Astrocyte of the hippocampus (primary cell): ENCODE measurements around the gene RUNX1.

Source experiments
- DNase-seq: peaks from one replicate; pipeline ENCODE4 v3.0.0; 2011; ENCODE audit warnings: low read depth, low spot score

RUNX1 gene

DNA sequence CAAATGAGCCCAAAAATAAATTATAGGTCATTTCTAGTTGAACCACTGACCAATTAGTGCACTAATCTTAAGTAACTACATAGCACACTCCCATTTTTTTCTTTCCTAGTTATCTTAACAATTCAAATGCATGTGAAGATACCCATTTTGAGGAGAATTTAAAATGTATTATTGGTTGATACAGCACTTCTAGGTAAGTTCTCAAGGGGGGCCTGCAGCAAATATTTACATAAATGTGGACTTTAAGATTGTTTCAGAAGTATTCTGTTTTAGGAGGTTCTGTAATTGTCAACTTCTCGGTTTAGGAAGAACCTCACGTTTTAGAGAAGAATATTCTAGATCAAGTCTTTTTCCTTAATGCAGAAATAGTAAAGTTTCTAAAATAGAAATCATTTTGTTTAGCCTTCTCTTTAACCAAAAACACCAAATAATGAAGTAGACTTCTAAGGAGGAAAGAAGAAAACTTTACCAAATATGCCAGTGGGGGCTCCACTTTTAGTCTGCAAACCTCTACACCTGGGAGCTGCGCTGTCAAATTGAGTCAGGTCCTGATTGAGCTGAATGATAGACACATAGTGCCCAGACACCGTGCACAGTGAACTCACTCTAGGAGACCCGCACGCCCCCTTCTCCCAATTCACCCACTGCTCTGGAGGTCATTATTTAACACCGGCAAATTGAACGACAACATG is 144.4 kb downstream of the RUNX1 start:
- DNase-seq, result no peak

DNA sequence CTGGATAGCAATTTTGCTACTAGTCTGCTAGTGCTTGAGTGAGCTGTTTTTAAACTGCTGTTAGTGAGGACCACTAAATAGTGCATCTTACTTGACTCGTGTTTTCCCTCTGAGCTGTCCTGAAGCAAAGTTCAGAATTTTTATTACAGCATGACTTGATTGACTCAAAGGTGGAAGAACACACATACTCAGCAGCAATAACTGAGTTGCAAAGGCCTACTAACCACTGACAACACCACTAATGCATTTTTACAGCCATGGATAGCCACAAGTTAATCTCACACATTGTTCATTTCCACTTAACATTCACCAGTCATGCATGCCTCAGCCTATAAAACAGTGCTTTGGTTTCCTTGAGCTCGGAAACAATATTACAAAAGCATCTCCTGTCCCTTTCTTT is 148.7 kb downstream of the RUNX1 start:
- DNase-seq, result peak; percentile 77

DNA sequence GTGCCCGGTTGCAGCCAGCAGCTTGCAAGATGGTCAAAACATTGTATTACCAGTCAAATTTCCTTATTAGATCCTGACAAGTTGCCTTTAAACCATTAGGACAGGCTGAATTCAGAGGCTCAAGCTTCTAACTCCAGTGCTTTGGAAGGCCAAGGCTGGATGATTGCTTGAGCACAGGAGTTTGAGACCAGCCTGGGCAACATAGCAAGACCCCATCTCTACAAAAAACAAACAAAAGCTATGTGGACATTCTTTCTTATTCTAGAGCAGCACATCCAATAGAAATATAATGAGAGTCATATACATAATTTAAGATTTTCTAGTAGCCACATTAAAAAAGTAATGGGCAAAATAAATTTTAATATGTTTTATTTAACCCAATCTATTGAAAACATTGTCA is 149.3 kb downstream of the RUNX1 start:
- no peak for DNase-seq

DNA sequence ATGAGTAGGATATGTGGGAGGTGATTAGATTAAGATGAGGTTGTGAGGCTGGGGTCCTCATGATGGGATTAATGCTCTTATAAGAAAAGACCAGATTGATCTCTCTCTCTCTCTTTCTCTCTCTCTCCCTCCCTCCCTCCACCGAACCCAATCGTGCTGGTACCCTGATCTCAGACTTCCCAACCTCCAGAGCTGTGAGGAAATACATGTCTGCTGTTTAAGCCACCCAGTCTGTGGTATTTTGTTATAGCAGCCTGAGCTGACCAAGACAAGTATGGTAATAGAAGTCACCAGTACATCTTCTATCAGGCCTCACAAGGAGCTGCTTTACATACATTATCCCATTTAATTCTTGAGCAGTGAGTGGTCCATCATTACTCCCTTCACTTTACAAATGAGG is 149.8 kb downstream of the RUNX1 start:
- DNase-seq, result no peak

DNA sequence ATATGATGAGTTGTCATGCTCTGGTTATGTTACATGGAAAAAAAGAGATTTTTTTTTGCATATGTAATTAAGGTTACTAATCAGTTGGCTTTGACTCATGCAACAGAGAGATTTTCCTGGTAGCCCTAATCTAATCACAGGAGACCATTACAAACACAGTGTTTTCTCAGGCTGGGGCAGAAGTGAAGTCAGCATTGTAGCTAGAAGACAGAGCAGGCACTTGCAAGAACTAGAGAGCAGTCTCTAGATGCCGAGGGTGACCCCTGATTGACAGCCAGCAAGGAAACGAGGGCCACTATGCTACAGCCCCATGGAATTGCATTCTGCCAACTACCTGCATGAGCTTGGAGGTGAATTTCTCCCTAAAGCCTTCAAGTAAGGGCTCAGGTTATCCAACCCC is 151.3 kb downstream of the RUNX1 start:
- no peak for DNase-seq

DNA sequence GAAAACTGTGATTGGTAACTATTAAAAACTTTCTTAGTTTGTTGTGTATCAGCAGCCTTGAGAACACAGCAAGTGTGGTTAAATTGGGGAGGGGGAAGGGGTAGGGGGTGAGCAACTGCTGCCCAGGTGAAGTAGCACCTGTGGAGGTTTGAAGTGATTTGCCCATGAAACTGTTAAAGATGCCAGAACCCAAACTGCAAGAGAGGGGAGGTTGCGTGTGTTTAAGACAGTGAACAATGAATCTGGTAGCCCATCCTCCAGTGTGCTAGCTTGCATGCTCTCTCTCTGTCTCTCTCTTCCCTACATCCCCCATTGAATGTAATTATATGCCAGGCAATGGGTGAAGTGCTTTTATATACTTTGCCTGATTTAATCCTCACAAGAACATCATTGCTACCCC is 154.7 kb downstream of the RUNX1 start:
- no peak for DNase-seq

DNA sequence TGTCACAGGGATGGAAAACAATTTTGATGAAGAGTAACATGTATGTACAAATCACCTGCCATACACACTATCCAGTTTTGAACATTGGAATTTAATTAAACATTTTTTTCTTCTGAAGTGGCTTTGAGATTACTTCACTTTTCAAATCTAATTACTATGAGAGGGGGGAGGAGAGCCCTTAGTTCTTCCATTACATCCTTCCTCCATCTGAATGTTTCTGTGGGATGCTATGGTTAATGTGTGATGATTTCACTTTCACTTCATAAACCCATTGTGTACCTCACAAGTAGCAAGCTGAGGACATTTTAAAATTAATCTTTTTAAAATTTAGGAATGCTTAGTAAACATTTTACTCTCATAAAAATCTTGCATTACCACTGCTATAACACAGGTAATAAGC is 156.9 kb downstream of the RUNX1 start:
- peak; percentile 34 for DNase-seq

DNA sequence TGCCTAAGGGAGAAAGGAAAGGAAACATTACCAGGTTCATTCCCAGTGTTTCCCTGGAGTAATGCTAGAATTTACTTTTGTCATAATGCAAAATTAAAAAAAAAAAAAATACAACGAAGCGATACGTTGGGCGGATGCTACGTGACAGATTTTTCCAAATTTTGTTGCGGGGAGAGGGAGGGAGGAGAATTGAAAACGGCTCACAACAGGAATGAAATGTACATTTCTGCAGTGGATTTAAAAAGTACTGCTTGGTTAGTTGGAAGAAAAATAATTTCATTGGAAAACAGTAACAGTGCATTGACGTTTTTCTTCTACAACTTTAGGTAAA is 157.5 kb downstream of the RUNX1 start:
- no peak for DNase-seq

DNA sequence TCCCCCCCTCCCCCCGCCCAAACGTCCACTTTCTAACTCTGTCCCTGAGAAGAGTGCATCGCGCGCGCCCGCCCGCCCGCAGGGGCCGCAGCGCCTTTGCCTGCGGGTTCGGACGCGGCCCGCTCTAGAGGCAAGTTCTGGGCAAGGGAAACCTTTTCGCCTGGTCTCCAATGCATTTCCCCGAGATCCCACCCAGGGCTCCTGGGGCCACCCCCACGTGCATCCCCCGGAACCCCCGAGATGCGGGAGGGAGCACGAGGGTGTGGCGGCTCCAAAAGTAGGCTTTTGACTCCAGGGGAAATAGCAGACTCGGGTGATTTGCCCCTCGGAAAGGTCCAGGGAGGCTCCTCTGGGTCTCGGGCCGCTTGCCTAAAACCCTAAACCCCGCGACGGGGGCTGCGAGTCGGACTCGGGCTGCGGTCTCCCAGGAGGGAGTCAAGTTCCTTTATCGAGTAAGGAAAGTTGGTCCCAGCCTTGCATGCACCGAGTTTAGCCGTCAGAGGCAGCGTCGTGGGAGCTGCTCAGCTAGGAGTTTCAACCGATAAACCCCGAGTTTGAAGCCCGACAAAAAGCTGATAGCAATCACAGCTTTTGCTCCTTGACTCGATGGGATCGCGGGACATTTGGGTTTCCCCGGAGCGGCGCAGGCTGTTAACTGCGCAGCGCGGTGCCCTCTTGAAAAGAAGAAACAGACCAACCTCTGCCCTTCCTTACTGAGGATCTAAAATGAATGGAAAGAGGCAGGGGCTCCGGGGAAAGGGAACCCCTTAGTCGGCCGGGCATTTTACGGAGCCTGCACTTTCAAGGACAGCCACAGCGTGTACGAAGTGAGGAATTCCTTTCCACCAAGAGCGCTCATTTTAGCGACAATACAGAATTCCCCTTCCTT is 158.1 kb downstream of the RUNX1 start:
- peak; percentile 71 for DNase-seq

DNA sequence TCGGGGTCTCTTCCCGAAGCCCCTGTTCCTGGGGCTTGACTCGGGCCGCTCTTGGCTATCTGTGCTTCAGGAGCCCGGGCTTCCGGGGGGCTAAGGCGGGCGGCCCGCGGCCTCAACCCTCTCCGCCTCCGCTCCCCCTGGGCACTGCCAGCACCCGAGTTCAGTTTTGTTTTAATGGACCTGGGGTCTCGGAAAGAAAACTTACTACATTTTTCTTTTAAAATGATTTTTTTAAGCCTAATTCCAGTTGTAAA is 158.7 kb downstream of the RUNX1 start:
- DNase-seq, result no peak

DNA sequence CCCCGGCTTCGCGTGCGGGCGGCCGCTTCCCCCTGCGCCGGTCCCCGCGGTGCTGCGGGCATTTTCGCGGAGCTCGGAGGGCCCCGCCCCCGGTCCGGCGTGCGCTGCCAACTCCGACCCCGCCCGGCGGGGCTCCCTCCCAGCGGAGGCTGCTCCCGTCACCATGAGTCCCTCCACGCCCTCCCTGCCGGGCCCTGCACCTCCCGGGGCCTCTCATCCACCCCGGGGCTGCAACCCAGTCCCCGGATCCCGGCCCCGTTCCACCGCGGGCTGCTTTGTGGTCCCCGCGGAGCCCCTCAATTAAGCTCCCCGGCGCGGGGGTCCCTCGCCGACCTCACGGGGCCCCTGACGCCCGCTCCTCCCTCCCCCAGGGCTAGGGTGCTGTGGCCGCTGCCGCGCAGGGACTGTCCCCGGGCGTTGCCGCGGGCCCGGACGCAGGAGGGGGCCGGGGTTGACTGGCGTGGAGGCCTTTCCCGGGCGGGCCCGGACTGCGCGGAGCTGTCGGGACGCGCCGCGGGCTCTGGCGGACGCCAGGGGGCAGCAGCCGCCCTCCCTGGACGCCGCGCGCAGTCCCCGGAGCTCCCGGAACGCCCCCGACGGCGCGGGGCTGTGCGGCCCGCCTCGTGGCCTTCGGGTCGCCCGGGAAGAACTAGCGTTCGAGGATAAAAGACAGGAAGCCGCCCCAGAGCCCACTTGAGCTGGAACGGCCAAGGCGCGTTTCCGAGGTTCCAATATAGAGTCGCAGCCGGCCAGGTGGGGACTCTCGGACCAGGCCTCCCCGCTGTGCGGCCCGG is 159.2 kb downstream of the RUNX1 start:
- peak; percentile 95 for DNase-seq

DNA sequence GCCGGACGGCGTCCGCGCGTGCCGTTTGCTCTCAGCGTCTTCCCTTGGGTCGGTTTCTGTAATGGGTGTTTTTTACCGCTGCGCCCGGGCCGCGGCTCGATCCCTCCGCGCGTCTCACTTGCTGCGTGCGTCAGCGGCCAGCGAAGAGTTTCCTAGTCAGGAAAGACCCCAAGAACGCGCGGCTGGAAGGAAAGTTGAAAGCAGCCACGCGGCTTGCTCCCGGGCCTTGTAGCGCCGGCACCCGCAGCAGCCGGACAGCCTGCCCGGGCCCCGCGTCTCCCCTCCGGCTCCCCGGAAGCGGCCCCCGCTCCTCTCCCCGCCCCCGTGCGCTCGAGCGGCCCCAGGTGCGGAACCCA is 159.8 kb downstream of the RUNX1 start:
- peak; percentile 87 for DNase-seq

DNA sequence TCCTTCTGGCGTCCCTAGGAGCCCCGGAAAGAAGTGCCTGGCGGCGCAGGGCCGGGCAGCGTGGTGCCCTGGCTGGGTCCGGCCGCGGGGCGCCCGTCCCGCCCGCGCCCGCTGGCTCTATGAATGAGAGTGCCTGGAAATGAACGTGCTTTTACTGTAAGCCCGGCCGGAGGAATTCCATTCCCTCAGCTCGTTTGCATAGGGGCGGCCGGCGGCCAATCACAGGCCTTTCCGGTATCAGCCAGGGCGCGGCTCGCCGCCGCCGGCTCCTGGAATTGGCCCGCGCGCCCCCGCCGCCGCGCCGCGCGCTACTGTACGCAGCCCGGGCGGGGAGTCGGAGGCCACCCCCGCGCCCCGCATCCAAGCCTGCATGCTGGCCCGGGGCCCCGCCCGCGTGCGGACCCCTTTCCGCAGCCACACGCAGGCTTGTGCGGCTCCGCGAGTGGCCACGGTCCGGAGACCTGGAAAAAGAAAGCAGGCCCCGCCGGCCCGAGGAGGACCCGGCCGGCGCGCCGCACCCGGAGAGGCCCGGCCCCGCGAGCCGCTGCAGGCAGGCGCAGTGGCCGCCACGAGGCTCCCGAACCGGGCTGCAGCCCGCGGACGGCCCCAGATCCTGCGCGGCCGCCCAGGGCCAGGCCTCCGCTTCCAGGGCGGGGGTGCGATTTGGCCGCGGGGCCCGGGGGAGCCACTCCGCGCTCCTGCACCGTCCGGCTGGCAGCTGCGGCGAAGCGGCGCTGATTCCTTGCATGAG is 160.4 kb downstream of the RUNX1 start:
- DNase-seq, result peak; percentile 98

DNA sequence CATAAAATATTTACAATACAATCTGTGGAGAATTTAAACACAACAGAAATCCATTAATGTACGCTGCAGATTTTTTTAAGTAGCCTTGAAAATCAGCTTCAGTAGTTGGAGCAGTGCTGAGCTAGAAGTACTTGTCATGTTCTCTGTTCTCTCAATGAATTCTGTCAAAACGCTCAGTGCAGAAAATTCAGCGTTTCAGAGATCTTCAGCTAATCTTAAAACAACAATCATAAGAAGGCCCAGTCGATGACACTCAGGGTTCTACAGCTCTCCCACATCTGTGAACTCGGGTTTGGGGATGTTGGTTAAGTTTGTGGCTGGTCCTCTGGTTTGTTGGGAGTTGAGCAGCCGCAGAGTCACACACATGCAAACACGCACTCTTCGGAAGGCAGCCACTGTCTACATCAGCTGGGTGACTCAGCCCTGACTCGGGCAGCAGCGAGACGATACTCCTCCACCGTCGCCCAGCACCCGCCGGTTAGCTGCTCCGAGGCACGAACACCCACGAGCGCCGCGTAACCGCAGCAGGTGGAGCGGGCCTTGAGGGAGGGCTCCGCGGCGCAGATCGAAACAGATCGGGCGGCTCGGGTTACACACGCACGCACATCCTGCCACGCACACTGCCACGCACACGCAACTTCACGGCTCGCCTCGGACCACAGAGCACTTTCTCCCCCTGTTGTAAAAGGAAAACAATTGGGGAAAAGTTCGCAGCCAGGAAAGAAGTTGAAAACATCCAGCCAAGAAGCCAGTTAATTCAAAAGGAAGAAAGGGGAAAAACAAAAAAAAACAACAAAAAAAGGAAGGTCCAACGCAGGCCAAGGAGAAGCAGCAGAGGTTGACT is 161.2 kb downstream of the RUNX1 start:
- peak; percentile 94 for DNase-seq

DNA sequence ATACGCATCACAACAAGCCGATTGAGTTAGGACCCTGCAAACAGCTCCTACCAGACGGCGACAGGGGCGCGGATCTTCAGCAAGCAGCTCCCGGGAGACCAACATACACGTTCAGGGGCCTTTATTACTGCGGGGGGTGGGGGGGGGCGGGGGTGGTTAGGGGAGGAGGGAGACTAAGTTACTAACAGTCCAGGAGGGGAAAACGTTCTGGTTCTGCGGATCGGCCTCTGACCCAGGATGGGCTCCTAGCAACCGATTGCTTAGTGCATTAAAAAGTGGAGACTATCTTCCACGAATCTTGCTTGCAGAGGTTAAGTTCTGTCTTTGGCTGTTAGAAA is 162.0 kb downstream of the RUNX1 start:
- no peak for DNase-seq

DNA sequence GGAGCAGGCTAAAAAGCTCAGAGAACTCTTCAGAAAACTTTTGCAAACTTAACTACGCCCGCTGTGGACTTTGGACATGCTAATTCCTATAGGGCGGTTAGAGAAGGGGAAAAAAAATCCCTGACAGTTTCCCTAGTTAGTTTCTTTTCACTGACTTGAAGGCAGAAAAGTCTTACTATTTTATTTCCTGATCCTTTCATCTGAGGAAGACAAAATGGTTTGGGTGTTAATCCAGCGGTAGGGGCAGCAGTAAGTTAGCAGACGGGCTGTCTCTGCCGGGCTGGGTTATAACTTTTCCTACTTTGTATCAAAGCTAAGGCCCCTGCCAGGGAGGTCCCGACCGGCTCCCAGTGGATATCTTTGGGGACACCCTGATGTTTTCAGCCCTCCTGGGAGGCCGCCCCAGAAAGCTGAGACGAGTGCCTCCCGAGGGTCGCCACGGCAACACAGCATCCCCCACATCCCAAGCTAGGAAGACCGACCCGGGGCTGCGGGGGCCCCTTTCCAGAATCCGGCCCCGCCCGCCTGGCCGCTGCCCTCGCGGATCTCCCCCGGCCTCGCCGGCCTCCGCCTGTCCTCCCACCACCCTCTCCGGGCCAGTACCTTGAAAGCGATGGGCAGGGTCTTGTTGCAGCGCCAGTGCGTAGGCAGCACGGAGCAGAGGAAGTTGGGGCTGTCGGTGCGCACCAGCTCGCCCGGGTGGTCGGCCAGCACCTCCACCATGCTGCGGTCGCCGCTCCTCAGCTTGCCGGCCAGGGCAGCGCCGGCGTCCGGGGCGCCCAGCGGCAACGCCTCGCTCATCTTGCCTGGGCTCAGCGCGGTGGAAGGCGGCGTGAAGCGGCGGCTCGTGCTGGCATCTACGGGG is 162.6 kb downstream of the RUNX1 start:
- peak; percentile 58 for DNase-seq

DNA sequence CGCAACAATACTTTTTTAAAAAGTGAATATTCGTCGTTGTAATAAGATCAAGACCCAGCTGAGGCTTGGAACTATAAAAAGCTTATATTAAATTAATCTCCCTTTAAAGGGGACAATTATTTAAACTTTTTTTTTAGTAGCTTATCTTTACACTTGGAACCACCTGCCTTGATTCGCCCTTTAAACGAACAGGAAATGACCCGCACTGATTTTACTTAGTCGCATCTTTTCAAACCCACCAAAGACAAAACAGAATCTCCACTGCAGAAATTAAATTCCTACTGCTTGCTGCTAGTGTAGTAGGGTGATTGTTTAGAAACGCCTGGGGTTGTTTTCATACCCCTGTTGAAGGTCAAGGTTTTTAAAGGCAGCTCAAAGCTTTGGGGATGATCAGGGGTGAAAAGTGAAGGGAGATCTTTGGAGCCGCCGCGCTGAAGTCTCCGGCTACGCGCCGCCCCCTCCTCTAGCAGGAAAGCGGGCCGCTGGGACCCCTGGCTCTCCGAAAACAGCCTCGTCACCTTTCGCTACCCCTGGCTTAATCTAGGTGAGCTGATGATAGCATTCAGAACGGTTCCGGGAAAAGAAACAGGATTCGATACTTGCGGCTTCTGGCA is 163.4 kb downstream of the RUNX1 start:
- peak; percentile 53 for DNase-seq

DNA sequence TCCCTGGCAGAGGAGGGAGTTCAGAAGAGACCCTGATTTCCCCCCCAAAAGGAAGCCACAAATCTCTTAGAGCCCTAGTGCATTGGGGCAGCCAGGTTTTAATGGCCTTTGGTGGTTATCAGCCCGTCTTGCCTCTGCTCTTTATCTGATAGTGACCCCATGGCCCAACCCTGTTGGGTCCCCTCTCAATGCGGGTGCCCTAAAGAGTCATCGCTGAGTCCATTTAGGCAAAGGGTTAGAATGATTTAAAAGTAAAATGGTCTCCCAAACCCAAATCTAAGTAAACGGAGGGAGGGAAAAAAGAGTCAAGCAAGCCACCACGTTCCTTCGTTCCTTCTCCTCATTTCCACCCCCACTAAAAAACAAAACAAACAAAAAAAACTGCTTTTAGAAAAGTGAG is 164.0 kb downstream of the RUNX1 start:
- peak; percentile 52 for DNase-seq

DNA sequence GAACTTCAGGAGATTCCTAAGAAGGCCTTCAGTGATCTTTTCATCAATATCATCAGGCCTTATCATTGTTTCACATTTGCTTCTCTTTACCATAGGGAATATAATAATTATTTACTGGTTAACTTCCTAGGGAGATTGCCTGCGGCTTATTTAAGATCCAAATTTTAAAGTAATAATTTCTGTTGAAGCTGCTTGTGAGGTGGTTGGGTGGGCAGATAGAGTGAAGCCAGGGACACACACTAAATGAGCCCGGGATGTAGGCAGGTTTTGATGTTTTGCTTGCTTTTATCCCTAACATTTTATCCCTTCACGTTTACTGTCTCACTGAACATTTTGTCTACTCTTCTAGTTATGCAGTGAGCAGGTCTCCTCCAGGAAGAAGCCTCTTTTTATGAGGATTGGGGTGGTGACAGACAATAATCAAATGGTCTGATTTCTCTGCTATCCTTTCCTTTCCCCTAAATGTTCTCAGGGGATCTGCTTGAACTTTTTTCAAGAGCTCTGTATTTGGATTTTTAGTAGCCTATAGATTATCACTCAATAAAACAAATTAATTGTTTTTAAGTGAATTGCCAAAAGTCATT is 164.7 kb downstream of the RUNX1 start:
- DNase-seq, result peak; percentile 37
